HCT116 (cell line): ENCODE data around the gene CDH13. TPM values are rescaled to one million over a fixed set of nuclear protein-coding genes. Genes with fewer than 3 reads are reported as not detected.

Source experiments
- ATAC-seq: fragments of 200-7000 bp; cut with Tn5 transposase; 2 replicates; pipeline ENCODE4 v1.9.1; 2020; ENCODE audit warnings: mild to moderate bottlenecking, moderate library complexity
- BruUV-seq: library from RNA; stranded (reverse); fragments of 400-500 nt; replicated peaks from 2 replicates; lab custom pipeline; 2021; lab: Mats Ljungman, UMichigan
- CTCF ChIA-PET: fragments of 300-600 bp; sonication (Branson Sonifier 250); formaldehyde crosslinking; loops from one replicate; lab custom pipeline; 2021; ENCODE audit warnings: antibody characterized with exemption; lab: Charles Lee
- POLR2A ChIA-PET: fragments of 300-600, 350-600 bp; sonication (Branson Sonifier 250); formaldehyde crosslinking; loops from one replicate; lab custom pipeline; 2021; ENCODE audit warnings: antibody characterized with exemption; lab: Charles Lee
- RAD21 ChIA-PET, 2 experiments: fragments of 300-600 bp; sonication (Branson Sonifier 250); formaldehyde crosslinking; loops; one replicate each; lab custom pipeline; 2023; ENCODE audit warnings: low total read pairs in 2 of 2; ENCODE audit not compliant: uncharacterized antibody in 2 of 2, unreplicated experiment in 2 of 2, low non-redundant PET in 1 of 2; lab: Charles Lee
- DNase-seq: peaks from one replicate; pipeline ENCODE4 v3.0.0-alpha.2; 2010; ENCODE audit warnings: low read depth, low spot score
- H2AFZ ChIP-seq: fragments of 200-600 bp; shearing (Covaris generic), sonication (generic); 2 replicates; pipeline ENCODE4 v1.6.1; 2017; ENCODE audit warnings: low read depth, mixed run types, mixed read lengths, antibody characterized with exemption, low read length; ENCODE audit not compliant: poor library complexity, severe bottlenecking
- H3K27ac ChIP-seq: 2 replicates; pipeline ENCODE4 v1.5.1; 2012; ENCODE audit warnings: low read depth, low read length
- H3K27me3 ChIP-seq: fragments of 200-600 bp; sonication (generic); 2 replicates; pipeline ENCODE4 v1.6.1; 2016; ENCODE audit warnings: mixed run types, low read length, mixed read lengths; ENCODE audit not compliant: insufficient read depth
- H3K36me3 ChIP-seq, 2 experiments: fragments of 200-500 bp in 1 of 2; fragments of 200-600 bp in 1 of 2; sonication (Bioruptor generic) in 1 of 2; sonication (generic) in 1 of 2; 2 replicates each; pipeline versions ENCODE4 v1.5.1 to v1.6.1; 2014 to 2016; ENCODE audit warnings: low read length in 2 of 2, inconsistent platforms in 1 of 2, mixed read lengths in 1 of 2, mixed run types in 1 of 2; ENCODE audit not compliant: insufficient read depth in 2 of 2, control insufficient read depth in 1 of 2
- H3K4me1 ChIP-seq, 2 experiments: fragments of 200-600 bp in 1 of 2; sonication (generic) in 1 of 2; 2 replicates each; pipeline versions ENCODE4 v1.5.1 to v1.6.1; 2012 to 2017; ENCODE audit warnings: low read length in 2 of 2, inconsistent platforms in 1 of 2, mild to moderate bottlenecking in 1 of 2, mixed read lengths in 1 of 2, mixed run types in 1 of 2, moderate library complexity in 1 of 2; ENCODE audit not compliant: insufficient read depth in 2 of 2, control insufficient read depth in 1 of 2
- H3K4me2 ChIP-seq: fragments of 200-600 bp; sonication (generic); 2 replicates; pipeline ENCODE4 v1.6.1; 2017; ENCODE audit warnings: mixed run types, low read length, mixed read lengths
- H3K4me3 ChIP-seq, 2 experiments: fragments of 200-600 bp in 1 of 2; sonication (generic) in 1 of 2; replicated peaks in 1 of 2; 2 replicates each; pipeline ENCODE4 v1.5.1; 2011 to 2016; ENCODE audit warnings: low read length in 2 of 2, control low read depth in 1 of 2, low read depth in 1 of 2, mild to moderate bottlenecking in 1 of 2, mixed read lengths in 1 of 2, mixed run types in 1 of 2
- H3K79me2 ChIP-seq: fragments of 200-600 bp; sonication (generic); 2 replicates; pipeline ENCODE4 v1.6.1; 2017; ENCODE audit warnings: mild to moderate bottlenecking, mixed run types, low read length, moderate library complexity, mixed read lengths; ENCODE audit not compliant: insufficient read depth
- H3K9ac ChIP-seq: fragments of 200-600 bp; sonication (generic); 2 replicates; pipeline ENCODE4 v1.6.1; 2016; ENCODE audit warnings: low read length, mixed read lengths
- H3K9me2 ChIP-seq: fragments of 200-600 bp; sonication (generic), shearing (Covaris generic); 2 replicates; pipeline ENCODE4 v1.6.1; 2017; ENCODE audit warnings: mixed run types, mild to moderate bottlenecking, moderate library complexity; ENCODE audit not compliant: insufficient read depth
- H3K9me3 ChIP-seq, 2 experiments: fragments of 200-500 bp in 1 of 2; fragments of 200-600 bp in 1 of 2; sonication (Bioruptor generic) in 1 of 2; sonication (generic) in 1 of 2; 2 replicates each; pipeline ENCODE4 v1.6.1; 2014 to 2017; ENCODE audit warnings: low read length in 2 of 2, mixed read lengths in 2 of 2, inconsistent platforms in 1 of 2, low read depth in 1 of 2, mild to moderate bottlenecking in 1 of 2, mixed run types in 1 of 2, moderate library complexity in 1 of 2; ENCODE audit not compliant: control insufficient read depth in 1 of 2, insufficient read depth in 1 of 2
- H4K20me1 ChIP-seq: fragments of 200-600 bp; sonication (generic), shearing (Covaris generic); 2 replicates; pipeline ENCODE4 v1.6.1; 2017; ENCODE audit warnings: mixed run types, mild to moderate bottlenecking, moderate library complexity; ENCODE audit not compliant: insufficient read depth
- CEBPB ChIP-seq: IDR thresholded peaks from 2 replicates; pipeline ENCODE4 v1.6.1; 2012; ENCODE audit warnings: low read depth
- EGR1 ChIP-seq: IDR thresholded peaks from 2 replicates; pipeline ENCODE4 v1.6.1; 2012; ENCODE audit warnings: low read depth
- EZH2 ChIP-seq: fragments of 200-600 bp; sonication (generic); IDR thresholded peaks from 2 replicates; pipeline ENCODE4 v1.6.1; 2017; ENCODE audit warnings: antibody characterized with exemption, mixed run types
- EZH2phosphoT487 ChIP-seq: fragments of 200-600 bp; IDR thresholded peaks from 2 replicates; pipeline ENCODE4 v1.6.1; 2018; ENCODE audit warnings: antibody characterized with exemption, borderline replicate concordance
- JUND ChIP-seq: IDR thresholded peaks from 2 replicates; pipeline ENCODE4 v1.6.1; 2012
- SIN3A ChIP-seq: IDR thresholded peaks from 2 replicates; pipeline ENCODE4 v1.6.1; 2012; ENCODE audit warnings: low read depth
- TCF7L2 ChIP-seq: IDR thresholded peaks from 2 replicates; pipeline ENCODE4 v1.7.0; 2011; ENCODE audit warnings: borderline replicate concordance, inconsistent platforms; ENCODE audit not compliant: insufficient read depth, insufficient read length; ENCODE audit errors: extremely low read depth
- ZNF274 ChIP-seq: fragments of 200-500 bp; sonication (Bioruptor generic); IDR thresholded peaks from 2 replicates; pipeline ENCODE4 v1.6.1; 2014; ENCODE audit warnings: mild to moderate bottlenecking, low read depth, low read length, inconsistent platforms
- intact Hi-C: fragments of 100-400 bp; cut with micrococcal nuclease; formaldehyde crosslinking; loops from 2 replicates; pipeline ENCODE4 v1.10.0; 2022
- total RNA-seq: library from RNA; stranded (reverse); gene quantifications from one replicate; pipeline ENCODE4 v1.2.1, GENCODE V29; 2021; ENCODE audit not compliant: unreplicated experiment
- TF ChIP-seq, protein P1 (sequence below): IDR thresholded peaks from 2 replicates; pipeline ENCODE4 v1.6.1; 2011; ENCODE audit warnings: mild to moderate bottlenecking, low read length, moderate library complexity; ENCODE audit not compliant: insufficient replicate concordance; ENCODE audit errors: extremely low read depth
- TF ChIP-seq, protein P2 (sequence below), 3 experiments: fragments of 200-600 bp in 1 of 3; sonication (generic) in 1 of 3; IDR thresholded peaks in 2 of 3; conservative IDR thresholded peaks in 1 of 3; 2 replicates each; pipeline ENCODE4 v1.5.1; 2012 to 2017; ENCODE audit warnings: low read depth in 2 of 3, low read length in 2 of 3, antibody characterized with exemption in 1 of 3, borderline replicate concordance in 1 of 3, control low read depth in 1 of 3, mild to moderate bottlenecking in 1 of 3, mixed read lengths in 1 of 3, mixed run types in 1 of 3, moderate library complexity in 1 of 3; ENCODE audit not compliant: insufficient read depth in 1 of 3
- TF ChIP-seq, protein P3 (sequence below): IDR thresholded peaks from 2 replicates; pipeline ENCODE4 v1.6.1; 2012

The CDH13 gene
- total RNA-seq, 1 experiment from 2014 or later = not detected

DNA sequence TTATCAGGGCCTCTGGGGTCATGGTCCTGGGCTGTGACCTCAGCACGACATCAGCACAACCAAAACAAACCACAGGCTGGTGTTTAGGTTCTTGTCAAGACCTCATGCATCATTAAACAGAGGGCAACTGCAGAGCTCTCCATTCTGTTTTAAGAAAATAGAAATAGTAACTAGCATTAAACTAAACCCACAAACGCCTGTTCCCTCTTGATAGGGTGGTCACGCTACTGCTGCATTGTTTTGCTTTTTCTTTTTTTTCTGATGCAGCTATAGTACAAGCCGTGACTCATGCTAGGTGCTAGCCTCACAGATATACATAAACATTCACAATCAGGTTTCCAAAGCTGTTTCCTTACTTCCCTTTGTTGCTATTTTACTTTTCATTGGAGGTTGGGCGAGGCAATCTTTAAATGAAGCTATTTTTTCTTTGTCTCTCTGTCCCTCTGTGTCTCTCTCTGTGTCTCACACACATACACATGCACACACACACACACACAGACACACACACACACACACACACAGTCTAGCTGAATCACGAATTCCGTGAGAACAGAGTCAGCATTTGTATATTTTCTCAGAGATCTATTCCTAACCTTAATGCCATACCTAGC is 310.3 kb downstream of the CDH13 start:
- H3K27ac ChIP-seq = no peak overlapping the region
- ChIA-PET RAD21 (no interaction called here), CTCF (no interaction called here), POLR2A (no interaction called here)
- no peaks in the 10 kb centered on the region for H3K27me3 ChIP-seq
- H3K9me2 ChIP-seq = no peaks in the 10 kb centered on the region
- TF ChIP-seq ZNF274 (no peak), CEBPB (no peak), EZH2 (no peak), SIN3A (no peak), EZH2phosphoT487 (no peak), EGR1 (no peak), TCF7L2 (no peak), JUND (no peak)
- TF ChIP-seq, protein P1, sequence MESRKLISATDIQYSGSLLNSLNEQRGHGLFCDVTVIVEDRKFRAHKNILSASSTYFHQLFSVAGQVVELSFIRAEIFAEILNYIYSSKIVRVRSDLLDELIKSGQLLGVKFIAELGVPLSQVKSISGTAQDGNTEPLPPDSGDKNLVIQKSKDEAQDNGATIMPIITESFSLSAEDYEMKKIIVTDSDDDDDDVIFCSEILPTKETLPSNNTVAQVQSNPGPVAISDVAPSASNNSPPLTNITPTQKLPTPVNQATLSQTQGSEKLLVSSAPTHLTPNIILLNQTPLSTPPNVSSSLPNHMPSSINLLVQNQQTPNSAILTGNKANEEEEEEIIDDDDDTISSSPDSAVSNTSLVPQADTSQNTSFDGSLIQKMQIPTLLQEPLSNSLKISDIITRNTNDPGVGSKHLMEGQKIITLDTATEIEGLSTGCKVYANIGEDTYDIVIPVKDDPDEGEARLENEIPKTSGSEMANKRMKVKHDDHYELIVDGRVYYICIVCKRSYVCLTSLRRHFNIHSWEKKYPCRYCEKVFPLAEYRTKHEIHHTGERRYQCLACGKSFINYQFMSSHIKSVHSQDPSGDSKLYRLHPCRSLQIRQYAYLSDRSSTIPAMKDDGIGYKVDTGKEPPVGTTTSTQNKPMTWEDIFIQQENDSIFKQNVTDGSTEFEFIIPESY = no peak
- TF ChIP-seq, protein P2, sequence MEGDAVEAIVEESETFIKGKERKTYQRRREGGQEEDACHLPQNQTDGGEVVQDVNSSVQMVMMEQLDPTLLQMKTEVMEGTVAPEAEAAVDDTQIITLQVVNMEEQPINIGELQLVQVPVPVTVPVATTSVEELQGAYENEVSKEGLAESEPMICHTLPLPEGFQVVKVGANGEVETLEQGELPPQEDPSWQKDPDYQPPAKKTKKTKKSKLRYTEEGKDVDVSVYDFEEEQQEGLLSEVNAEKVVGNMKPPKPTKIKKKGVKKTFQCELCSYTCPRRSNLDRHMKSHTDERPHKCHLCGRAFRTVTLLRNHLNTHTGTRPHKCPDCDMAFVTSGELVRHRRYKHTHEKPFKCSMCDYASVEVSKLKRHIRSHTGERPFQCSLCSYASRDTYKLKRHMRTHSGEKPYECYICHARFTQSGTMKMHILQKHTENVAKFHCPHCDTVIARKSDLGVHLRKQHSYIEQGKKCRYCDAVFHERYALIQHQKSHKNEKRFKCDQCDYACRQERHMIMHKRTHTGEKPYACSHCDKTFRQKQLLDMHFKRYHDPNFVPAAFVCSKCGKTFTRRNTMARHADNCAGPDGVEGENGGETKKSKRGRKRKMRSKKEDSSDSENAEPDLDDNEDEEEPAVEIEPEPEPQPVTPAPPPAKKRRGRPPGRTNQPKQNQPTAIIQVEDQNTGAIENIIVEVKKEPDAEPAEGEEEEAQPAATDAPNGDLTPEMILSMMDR (IDR thresholded peaks at IDR 0.05 in 2 of 3, conservative IDR thresholded peaks at IDR 0.05 in 1 of 3; ENCODE audit: borderline replicate concordance in 1 of 3, insufficient read depth in 1 of 3, low read depth in 2 of 3, low read length in 2 of 3) = no peak
- TF ChIP-seq, protein P3, sequence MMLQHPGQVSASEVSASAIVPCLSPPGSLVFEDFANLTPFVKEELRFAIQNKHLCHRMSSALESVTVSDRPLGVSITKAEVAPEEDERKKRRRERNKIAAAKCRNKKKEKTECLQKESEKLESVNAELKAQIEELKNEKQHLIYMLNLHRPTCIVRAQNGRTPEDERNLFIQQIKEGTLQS = no peak
- no peak for DNase-seq
- no peaks in the 10 kb centered on the region for H3K79me2 ChIP-seq
- no peaks in the 10 kb centered on the region for H3K4me1 ChIP-seq
- peaks cover 20 to 37% of the 10 kb centered on the region in 2 experiments; a peak in 2 of 4 replicates for H3K9me3 ChIP-seq
- intact Hi-C loops = no loop called here
- H3K36me3 ChIP-seq = no peaks in the 10 kb centered on the region
- BruUV-seq = no TSS peak
- H3K4me3 ChIP-seq = no peak overlapping the region
- H3K9ac ChIP-seq = no peak overlapping the region
- no peak overlapping the region for H3K4me2 ChIP-seq
- no peaks in the 10 kb centered on the region for H4K20me1 ChIP-seq
- no peak overlapping the region for H2AFZ ChIP-seq
- ATAC-seq = no peak
